Activated T-cell treated with anti-CD3 and anti-CD28 coated beads, Interleukin-2, amount 50 U/mL, for 4 hours (primary cell): ENCODE results near the gene DNAJB6. TPM values are rescaled to one million over a fixed set of nuclear protein-coding genes. Genes with fewer than 3 reads are reported as not detected.

ENCODE experiments used
- ATAC-seq, 2 donors: fragments of 200-7000 bp; cut with Tn5 transposase; one replicate each; pipeline ENCODE4 v1.10.0; 2021
- DNase-seq: peaks from one replicate; pipeline ENCODE4 v3.0.0-alpha.2; 2020
- H3K27me3 Mint-ChIP-seq: one replicate; pipeline ENCODE4 v1.8.0; 2021; ENCODE audit warnings: low read depth, mixed read lengths
- H3K36me3 Mint-ChIP-seq: one replicate; pipeline ENCODE4 v1.8.0; 2022; ENCODE audit warnings: mixed read lengths; ENCODE audit not compliant: insufficient read depth
- H3K4me1 Mint-ChIP-seq: one replicate; pipeline ENCODE4 v1.8.0; 2021; ENCODE audit warnings: low read depth, mixed read lengths
- H3K4me3 Mint-ChIP-seq: one replicate; pipeline ENCODE4 v1.8.0; 2021; ENCODE audit warnings: mild to moderate bottlenecking, moderate library complexity, mixed read lengths
- H3K9me3 Mint-ChIP-seq: one replicate; pipeline ENCODE4 v1.8.0; 2021; ENCODE audit warnings: mixed read lengths
- total RNA-seq, 3 donors: library from RNA; stranded (reverse); gene quantifications; one replicate each; pipeline ENCODE4 v1.2.1, GENCODE V29; 2021

DNAJB6 gene
- total RNA-seq, 3 donors from 2014 or later, result 107 to 129 (median 117) TPM

DNA sequence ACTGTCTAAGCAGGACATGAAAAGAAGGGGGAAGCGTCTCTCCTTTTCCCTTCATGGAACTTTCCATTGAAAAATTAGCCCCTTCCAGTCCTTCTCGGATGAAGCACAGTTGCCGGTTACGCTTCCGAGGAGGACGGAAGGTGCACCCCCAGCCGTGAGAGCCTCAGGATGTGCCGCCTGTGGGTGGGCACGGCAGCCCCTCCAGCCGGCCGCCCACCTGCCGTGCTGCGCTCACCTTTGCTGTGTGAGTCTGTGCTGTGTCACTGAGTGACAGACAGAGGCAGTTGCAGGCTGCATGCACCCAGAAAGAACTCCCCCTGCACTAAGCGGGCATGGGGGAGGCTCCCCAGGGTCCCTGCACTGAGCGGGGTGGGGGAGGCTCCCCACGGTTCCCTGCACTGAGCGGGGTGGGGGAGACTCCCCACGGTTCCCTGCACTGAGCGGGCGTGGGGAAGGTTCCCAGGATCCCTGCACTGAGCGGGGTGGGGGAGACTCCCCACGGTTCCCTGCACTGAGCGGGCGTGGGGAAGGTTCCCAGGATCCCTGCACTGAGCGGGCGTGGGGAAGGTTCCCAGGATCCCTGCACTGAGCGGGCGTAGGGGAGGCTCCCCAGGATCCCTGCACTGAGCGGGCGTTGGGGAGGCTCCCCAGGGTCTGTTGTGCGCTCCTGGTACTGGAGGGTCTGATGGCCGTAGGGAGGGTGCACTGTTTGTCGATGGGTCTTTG is 74.2 kb downstream of the DNAJB6 start:
- peaks cover 26% of the 10 kb centered on the region for H3K4me1 Mint-ChIP-seq
- H3K4me3 Mint-ChIP-seq, result peak overlapping the region; percentile 16
- ATAC-seq (no peak), DNase-seq (no peak)
- no peaks in the 10 kb centered on the region for H3K27me3 Mint-ChIP-seq
- H3K36me3 Mint-ChIP-seq, result peaks cover 15% of the 10 kb centered on the region
- no peaks in the 10 kb centered on the region for H3K9me3 Mint-ChIP-seq

DNA sequence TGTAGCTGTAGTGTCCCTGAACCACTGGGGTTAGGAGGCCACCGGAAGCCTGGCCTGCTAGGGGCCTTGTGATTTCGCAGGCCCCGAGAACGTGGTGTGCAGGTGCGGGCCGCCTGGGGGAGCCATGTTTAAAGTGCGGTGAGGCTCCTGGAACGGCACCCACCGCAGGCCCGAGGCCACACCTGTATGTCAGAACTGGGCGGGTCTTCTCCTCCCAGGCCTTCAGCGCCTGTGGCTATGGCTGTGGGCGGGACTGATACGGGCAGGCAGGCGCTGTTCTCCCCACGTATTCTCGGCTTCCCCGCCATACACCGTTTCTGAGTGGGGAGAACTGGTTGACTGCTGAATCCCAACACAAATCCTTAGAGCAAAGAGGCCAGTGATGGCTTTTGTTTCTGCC is 74.8 kb downstream of the DNAJB6 start:
- peak overlapping the region; percentile 16 for H3K4me3 Mint-ChIP-seq
- DNase-seq (peak; percentile 21), ATAC-seq (peak; percentile 58 to 75)
- no peaks in the 10 kb centered on the region for H3K27me3 Mint-ChIP-seq
- H3K4me1 Mint-ChIP-seq, result peaks cover 26% of the 10 kb centered on the region
- H3K36me3 Mint-ChIP-seq, result peaks cover 19% of the 10 kb centered on the region
- H3K9me3 Mint-ChIP-seq, result no peaks in the 10 kb centered on the region

DNA sequence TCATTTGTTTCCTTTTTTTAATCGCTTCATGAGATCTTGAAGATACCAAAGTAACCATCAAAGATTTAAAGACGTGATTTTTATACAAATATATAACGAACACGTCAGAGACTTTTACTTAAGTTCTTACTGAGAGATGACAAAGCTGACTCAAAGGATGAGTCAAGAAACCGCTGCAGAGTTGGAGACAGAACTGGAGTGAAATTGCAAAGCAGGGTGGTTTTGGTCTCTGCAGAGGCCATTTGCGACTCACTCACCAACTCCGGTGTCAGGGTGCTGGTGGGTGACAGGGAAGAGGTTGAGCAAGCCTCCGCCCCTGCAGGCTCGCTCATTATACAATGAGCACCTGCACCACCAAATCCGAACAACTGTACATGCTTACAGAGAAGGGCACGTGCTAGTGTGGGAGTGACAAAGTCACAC is 75.2 kb downstream of the DNAJB6 start:
- DNase-seq (peak; percentile 37), ATAC-seq (peak; percentile 90 to 92)
- peaks cover 22% of the 10 kb centered on the region for H3K36me3 Mint-ChIP-seq
- peaks cover 26% of the 10 kb centered on the region for H3K4me1 Mint-ChIP-seq
- no peaks in the 10 kb centered on the region for H3K27me3 Mint-ChIP-seq
- no peaks in the 10 kb centered on the region for H3K9me3 Mint-ChIP-seq
- peak overlapping the region; percentile 16 for H3K4me3 Mint-ChIP-seq

DNA sequence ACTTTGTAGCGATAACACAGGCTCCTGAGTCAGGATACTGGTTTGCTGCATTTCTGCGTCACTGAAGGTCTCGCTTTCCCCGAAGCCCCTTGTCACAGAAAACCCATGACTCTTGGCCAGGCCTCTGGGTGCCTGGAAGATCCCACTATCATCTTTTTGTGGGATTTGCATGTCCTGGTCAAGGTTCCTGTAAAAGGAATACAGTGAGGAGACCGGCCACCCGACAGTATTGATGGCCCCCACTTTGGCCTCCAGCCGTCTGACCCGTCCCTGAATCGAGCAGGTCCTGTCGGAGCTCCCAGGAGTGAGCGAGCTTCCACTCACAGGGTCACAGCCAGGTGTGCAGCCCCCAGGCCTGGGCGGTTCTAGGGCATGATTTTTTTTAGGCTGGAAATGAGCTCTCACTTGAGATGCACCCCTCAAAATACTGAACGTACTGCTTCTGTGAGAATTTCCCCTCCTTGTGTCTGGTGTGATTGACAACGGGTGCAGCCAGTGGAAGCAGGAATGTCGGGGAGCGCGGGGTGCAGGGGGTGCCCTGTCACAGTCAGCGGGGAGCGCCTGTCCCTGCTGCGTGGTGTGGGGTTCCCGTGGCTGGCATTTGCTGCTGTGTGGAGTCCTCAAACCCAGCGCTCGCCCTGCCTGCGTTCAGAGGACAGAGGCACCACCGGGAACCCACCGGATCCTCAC is 75.8 kb downstream of the DNAJB6 start:
- Mint-ChIP-seq H3K9me3 (no peaks in the 10 kb centered on the region), H3K27me3 (no peaks in the 10 kb centered on the region), H3K4me1 (peaks cover 26% of the 10 kb centered on the region), H3K36me3 (peaks cover 28% of the 10 kb centered on the region), H3K4me3 (no peak overlapping the region)
- ATAC-seq, result no peak
- no peak for DNase-seq

DNA sequence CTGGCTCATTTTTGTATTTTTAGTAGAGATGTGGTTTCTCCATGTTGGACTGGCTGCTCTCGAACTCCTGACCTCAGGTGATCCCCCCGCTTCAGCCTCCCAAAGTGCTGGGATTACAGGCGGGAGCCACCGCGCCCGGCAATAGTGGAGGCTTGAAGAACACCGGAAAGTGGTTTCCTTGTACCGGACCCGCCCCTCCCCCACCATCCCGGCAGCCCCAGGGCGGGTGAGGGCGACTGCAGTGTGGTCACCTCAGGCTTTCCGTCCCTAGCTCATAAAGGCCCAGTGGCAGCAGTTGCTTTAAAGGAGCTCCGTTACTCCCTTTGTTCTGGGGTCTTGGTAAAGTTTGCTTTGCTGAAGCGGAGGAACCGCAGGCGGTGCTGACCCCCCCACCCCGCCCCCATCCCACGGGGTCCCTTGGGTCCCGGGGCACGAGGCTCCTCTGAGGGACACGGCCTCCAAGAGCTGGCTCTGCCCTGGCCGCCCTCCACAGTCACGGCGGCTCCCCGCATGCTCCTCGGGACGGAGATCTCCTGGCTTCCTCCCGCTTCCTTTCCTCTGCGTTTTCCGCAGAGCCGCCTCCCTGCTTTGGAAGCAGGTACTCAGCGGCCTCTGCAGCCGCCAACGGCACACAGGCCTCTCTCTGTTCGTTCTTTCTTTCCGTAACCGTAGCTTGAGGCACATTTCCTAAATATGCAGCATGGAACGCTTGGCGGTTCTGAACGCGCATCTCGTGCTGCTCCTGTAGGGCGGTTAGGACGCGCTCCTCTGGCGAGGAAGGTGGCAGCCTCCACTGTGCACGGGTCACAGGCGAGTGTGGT is 77.3 kb downstream of the DNAJB6 start:
- Mint-ChIP-seq H3K4me3 (no peak overlapping the region), H3K27me3 (no peaks in the 10 kb centered on the region)
- ATAC-seq, result no peak

DNA sequence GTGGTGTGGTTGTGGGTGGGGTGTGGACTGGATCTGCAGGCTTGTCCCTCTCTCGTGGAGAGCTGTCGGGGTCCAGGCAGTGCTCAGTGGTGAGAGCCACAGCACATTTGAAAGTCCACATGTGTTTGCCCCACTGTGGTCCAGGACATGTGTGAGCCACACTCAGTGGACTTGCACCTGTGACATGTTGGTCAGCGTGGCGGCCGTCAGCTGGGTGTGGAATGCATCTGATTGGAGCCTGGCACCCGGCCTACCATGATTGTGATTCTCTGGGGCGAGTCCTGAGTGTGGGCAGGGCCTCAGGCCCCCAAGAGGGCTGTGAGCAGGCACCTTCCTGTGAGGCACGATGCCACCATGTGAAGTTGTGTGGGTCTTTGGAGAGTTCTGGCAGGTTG is 77.9 kb downstream of the DNAJB6 start:
- Mint-ChIP-seq H3K4me3 (no peak overlapping the region), H3K9me3 (no peaks in the 10 kb centered on the region), H3K27me3 (no peaks in the 10 kb centered on the region), H3K36me3 (peaks cover 22% of the 10 kb centered on the region), H3K4me1 (peaks cover 26% of the 10 kb centered on the region)
- no peak for ATAC-seq
- no peak for DNase-seq

More for the DNA sequence above, 77.3 kb downstream of the DNAJB6 start:
- no peak for DNase-seq
- Mint-ChIP-seq H3K4me1 (peaks cover 26% of the 10 kb centered on the region), H3K36me3 (peaks cover 22% of the 10 kb centered on the region), H3K9me3 (no peaks in the 10 kb centered on the region)

DNA sequence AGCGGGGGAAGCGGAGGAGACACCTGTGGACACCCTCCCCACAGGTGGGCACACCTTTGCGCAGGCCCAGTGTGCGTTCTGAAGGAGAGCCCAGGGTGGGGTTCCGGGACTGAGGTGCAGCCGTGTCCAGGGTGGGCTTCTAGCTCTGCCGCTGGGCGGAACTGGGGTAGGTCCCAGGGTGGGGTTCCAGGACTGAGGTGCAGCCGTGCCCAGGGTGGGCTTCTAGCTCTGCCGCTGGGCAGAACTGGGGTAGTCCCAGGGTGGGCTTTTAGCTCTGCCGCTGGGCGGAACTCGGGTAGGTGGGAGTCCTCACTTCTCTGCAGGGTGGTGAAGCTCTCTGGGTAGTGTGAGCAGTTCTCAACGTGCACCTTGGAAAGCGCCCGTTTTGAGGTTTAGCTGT is 78.7 kb downstream of the DNAJB6 start:
- no peak for DNase-seq
- H3K4me3 Mint-ChIP-seq, result no peak overlapping the region
- H3K4me1 Mint-ChIP-seq, result peaks cover 25% of the 10 kb centered on the region
- no peaks in the 10 kb centered on the region for H3K27me3 Mint-ChIP-seq
- ATAC-seq, result no peak
- H3K36me3 Mint-ChIP-seq, result peaks cover 22% of the 10 kb centered on the region
- H3K9me3 Mint-ChIP-seq, result no peaks in the 10 kb centered on the region

DNA sequence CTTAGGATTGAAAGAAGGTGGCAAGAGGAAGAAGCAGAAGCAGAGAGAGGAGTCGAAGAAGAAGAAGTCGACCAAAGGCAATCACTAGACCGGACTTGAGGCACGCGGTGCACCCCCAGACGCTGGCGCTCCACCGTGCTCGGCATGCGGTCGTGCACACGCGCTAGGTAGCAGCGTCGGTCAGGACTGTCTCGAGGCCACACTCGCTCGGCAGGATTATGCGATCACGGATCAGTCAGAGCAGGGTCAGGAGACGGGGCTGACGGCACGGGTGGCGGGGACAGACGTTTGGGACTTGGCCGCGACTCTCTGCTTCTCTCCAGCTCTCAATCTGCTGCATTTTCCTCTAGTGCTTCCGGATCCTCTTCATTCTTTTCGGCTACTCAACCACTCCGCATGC is 79.2 kb downstream of the DNAJB6 start:
- DNase-seq (no peak), ATAC-seq (no peak)
- peaks cover 22% of the 10 kb centered on the region for H3K36me3 Mint-ChIP-seq
- H3K27me3 Mint-ChIP-seq, result no peaks in the 10 kb centered on the region
- no peak overlapping the region for H3K4me3 Mint-ChIP-seq
- H3K9me3 Mint-ChIP-seq, result no peaks in the 10 kb centered on the region
- peaks cover 22% of the 10 kb centered on the region for H3K4me1 Mint-ChIP-seq

DNA sequence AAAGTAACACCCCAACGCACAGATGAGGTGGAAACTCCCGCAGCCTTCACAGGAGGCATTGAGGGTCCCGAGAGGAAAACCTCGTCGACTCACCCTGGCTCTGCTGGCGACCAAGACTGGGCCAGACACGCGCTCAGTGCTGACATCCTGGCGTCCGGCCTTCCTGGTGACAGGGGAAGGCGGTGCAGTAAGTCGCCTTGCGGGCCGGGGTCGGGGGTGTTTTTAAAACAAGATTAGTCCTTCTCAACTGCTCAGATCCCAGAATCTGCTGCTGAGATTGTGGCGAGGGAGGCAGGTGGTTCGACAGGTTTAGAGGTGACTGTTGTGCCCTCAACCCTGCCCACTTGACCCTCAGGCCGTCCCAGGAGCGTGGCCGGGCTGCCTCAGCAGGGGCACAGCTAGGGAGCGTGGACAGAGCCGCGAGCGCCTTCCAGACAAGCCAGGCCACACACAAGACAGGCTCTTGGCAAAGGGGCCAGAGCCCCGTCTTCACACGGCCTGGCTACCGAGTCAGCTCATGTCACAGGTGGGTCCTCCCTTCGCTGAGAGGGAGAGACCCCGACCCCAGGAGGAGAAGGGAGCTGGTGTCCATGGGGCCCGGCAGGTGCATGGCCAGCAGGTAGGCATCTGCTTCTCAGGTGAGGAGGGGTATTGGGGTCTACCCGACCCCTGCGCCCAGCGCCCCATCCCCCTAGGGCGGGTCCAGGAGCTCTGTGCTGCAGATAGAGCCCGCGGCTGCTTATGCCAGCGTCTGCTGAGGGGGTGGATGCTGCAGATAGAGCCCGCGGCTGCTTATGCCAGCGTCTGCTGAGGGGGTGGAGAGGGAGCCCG is 81.6 kb downstream of the DNAJB6 start:
- no peaks in the 10 kb centered on the region for H3K9me3 Mint-ChIP-seq
- H3K27me3 Mint-ChIP-seq, result no peaks in the 10 kb centered on the region
- no peak for DNase-seq
- peaks cover 6% of the 10 kb centered on the region for H3K4me1 Mint-ChIP-seq
- no peak for ATAC-seq
- H3K36me3 Mint-ChIP-seq, result peaks cover 22% of the 10 kb centered on the region
- no peak overlapping the region for H3K4me3 Mint-ChIP-seq

DNA sequence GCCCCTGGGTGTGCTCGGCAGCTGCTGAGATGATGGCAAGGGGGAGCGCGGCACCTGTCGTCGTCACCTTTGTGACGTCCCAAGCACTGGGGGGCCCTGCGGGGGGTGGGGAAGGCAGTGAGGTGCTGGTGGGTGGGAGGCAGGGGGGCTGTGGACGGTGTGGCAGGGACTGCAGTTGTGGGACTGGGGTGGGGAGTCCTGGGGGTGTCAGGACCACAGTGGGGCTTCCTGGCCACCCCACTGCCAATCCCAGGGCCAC is 82.2 kb downstream of the DNAJB6 start:
- H3K4me3 Mint-ChIP-seq, result no peak overlapping the region
- ATAC-seq (no peak), DNase-seq (no peak)
- no peaks in the 10 kb centered on the region for H3K9me3 Mint-ChIP-seq
- no peaks in the 10 kb centered on the region for H3K27me3 Mint-ChIP-seq
- peaks cover 6% of the 10 kb centered on the region for H3K4me1 Mint-ChIP-seq
- H3K36me3 Mint-ChIP-seq, result peaks cover 22% of the 10 kb centered on the region

DNA sequence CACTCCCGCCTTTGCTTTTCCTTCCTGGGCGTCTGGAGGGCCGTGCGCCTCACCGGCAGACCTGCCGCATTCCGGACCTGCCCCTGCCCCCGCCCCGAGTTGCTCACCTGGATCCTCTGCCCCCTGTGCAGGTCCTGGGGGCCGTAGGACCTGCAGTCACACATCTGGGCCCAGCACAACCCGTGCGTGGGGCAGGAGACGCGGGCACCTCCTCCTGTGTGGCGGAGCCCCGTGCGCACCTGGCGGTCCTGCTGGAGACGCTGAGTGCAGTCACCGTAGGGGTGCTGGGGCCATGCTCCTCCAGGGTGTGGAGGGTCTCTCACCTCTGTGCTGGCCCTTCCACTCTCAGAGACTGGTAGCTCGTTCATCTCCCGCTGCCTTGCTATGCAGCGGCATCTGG is 85.5 kb downstream of the DNAJB6 start:
- Mint-ChIP-seq H3K4me3 (no peak overlapping the region), H3K4me1 (no peaks in the 10 kb centered on the region), H3K27me3 (no peaks in the 10 kb centered on the region), H3K36me3 (peaks cover 4% of the 10 kb centered on the region), H3K9me3 (no peaks in the 10 kb centered on the region)
- no peak for ATAC-seq
- no peak for DNase-seq

DNA sequence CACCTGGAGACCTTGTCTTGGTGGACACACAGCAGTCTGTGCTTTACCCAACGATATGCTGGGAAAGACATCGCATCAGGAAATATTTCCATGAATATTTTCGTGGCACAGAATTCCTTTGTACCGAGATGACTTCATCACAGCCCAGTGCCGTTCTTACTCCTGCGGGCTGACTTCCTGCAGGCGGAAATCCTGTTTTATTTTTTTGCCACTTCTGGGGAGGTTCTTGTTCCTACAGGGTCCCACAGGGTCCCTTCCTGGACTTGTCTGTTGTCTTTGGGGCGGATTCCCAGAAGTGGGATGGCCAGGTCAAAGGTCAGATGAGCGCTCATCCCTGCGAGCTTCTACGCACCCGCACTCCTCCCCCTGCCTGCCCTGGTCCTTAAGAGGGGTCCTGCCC is 86.5 kb downstream of the DNAJB6 start:
- no peaks in the 10 kb centered on the region for H3K4me1 Mint-ChIP-seq
- no peaks in the 10 kb centered on the region for H3K9me3 Mint-ChIP-seq
- ATAC-seq, result no peak
- H3K27me3 Mint-ChIP-seq, result no peaks in the 10 kb centered on the region
- DNase-seq, result no peak
- no peak overlapping the region for H3K4me3 Mint-ChIP-seq
- H3K36me3 Mint-ChIP-seq, result no peaks in the 10 kb centered on the region

DNA sequence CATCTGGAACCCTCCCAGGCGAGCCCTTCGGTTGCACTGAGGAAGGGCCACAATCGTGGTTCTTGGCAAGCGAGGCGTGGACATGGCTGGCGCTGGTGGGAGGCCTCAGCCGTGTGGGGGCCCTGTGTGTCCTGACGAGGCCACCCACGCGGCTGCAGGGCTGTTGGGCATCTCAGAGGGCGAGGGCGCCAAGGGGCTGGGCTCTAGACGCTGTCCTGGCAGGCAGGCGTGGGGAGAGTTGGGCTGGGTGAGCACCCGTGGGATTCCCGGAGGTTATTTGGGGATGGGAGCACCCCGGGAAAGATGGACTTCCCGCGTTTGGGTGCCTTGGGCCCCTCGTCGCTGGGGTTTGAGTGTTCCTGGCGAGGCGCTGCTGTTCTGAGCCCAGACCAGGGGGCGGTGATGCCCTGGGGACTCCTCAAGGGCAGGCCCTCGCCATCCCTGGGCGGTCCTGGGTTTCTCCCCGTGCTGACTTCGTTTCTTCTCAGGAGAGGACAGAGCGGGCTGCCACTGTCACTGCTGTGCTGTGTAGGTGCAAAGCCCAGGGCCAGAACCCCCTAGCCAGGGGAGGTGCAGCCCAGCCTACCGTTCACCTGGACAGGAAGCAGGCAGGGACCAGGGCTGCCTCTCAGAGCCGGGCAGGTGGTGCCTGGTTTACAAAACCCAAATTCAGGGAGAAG is 87.2 kb downstream of the DNAJB6 start:
- DNase-seq (no peak), ATAC-seq (no peak)
- Mint-ChIP-seq H3K4me1 (no peaks in the 10 kb centered on the region), H3K27me3 (no peaks in the 10 kb centered on the region), H3K36me3 (no peaks in the 10 kb centered on the region), H3K9me3 (no peaks in the 10 kb centered on the region), H3K4me3 (no peak overlapping the region)
